Measurements from ENCODE around the gene TRIP10. TPM values are rescaled to one million over a fixed set of nuclear protein-coding genes. Genes with fewer than 3 reads are reported as not detected.
A peak's percentile ranks its signal among the peaks of the same experiment; 100 is the strongest.
"Not testable (repeated sequence)": the region's sequence is repeated elsewhere in the genome, so short reads cannot be mapped to it uniquely, and the experiment has no call there.

The TRIP10 gene
- total and polyA plus RNA-seq, 10 donors: 17.2 to 58.2 (median 34.1) TPM

DNA sequence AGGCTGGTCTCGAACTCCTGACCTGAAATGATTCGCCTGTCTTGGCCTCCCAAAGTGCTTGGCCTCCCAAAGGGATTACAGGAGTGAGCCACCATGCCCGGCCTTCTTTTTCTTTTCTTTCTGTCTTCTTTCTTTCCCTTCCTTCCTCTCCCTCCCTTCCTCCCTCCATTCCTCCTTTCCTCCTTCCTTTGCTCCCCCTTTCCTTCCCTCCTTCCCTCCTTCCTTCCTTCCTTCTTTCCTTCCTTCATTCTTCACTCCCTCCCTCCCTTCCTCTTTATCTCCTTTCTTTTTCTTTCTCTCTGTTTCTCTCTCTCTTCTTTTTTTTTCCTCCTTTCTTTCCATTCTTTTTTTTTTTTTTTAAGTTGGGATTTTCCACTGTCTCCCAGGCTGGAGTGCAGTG, 31.1 kb upstream of the TRIP10 start:
- 74 to 86% (median 78%) methylated on average over 3 of the region's 3 CpGs for WGBS, 5 donors
- Histone ChIP-seq H3K27me3 (replicated peaks in 1 of 7) (peaks cover 0 to 53% (median 19%) of the 10 kb centered on the region in 7 donors), H3K9me3 (no peaks in the 10 kb centered on the region), H3K36me3 (no peaks in the 10 kb centered on the region), H3K27ac (no peak overlapping the region), H3K4me1 (peaks cover 0 to 8% (median 3%) of the 10 kb centered on the region in 6 donors), H3K4me3 (no peak overlapping the region)
- intact Hi-C loops (cut with DNase I; ENCODE audit: low total_unique reads): no loop called here
- no peak for DNase-seq
- TF ChIP-seq, protein P1, sequence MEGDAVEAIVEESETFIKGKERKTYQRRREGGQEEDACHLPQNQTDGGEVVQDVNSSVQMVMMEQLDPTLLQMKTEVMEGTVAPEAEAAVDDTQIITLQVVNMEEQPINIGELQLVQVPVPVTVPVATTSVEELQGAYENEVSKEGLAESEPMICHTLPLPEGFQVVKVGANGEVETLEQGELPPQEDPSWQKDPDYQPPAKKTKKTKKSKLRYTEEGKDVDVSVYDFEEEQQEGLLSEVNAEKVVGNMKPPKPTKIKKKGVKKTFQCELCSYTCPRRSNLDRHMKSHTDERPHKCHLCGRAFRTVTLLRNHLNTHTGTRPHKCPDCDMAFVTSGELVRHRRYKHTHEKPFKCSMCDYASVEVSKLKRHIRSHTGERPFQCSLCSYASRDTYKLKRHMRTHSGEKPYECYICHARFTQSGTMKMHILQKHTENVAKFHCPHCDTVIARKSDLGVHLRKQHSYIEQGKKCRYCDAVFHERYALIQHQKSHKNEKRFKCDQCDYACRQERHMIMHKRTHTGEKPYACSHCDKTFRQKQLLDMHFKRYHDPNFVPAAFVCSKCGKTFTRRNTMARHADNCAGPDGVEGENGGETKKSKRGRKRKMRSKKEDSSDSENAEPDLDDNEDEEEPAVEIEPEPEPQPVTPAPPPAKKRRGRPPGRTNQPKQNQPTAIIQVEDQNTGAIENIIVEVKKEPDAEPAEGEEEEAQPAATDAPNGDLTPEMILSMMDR (IDR thresholded peaks at IDR 0.05 in 8 of 11, conservative IDR thresholded peaks at IDR 0.05 in 3 of 11): no peak
- TF ChIP-seq POLR2A (IDR thresholded peaks at IDR 0.05): no peak
- TF ChIP-seq POLR2AphosphoS5 (IDR thresholded peaks at IDR 0.05): no peak

DNA sequence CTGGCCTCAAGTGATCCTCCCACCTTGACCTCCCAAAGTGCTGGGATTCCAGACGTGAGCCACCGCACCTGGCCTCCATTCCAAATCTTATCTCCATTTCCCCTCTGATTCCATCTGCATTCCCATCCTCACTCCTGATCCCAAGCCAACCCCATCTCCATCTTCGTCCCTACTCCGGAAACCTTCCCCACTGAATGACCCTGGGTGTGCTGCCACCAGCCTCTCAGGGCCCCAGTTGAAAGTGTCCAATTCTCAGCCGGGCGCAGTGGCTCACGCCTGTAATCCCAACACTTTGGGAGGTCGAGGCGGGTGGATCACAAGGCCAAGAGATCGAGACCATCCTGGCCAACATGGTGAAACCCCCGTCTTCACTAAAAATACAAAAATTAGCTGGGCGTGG, 30.6 kb upstream of the TRIP10 start:
- DNase-seq: peak; percentile 7
- H3K4me3 ChIP-seq; intact Hi-C loops (cut with DNase I; ENCODE audit: low total_unique reads); H3K9me3 ChIP-seq; H3K36me3 ChIP-seq; H3K4me1 ChIP-seq; H3K27ac ChIP-seq: not testable (repeated sequence)
- 85 to 93% (median 89%) methylated on average over 12 of the region's 12 CpGs for WGBS, 5 donors
- peaks cover 0 to 53% (median 19%) of the 10 kb centered on the region in 7 donors for H3K27me3 ChIP-seq (replicated peaks in 1 of 7)

DNA sequence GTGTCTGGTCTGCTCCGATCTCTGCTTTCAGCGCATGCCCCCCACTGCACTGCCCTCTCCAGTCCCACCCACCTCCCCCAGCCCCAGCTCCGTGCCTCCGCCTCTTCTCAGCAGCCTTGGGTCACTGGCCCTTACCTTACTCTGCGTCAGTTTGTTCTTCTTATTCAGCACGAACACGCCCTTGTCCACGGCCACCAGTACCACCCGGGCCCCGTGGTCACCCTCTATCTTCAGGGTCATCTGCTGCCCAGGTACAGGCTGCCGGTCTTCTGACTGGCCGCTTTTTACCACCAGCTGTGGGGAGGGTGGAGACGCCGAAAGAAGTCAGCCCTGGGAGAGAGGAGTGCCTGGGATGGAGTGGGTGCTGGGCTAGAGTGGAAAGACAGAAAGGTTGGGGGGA, 29.9 kb upstream of the TRIP10 start:
- peak; percentile 43 for DNase-seq
- Histone ChIP-seq H3K36me3 (no peaks in the 10 kb centered on the region), H3K4me3 (no peak overlapping the region), H3K4me1 (peaks cover 0 to 8% (median 3%) of the 10 kb centered on the region in 6 donors), H3K9me3 (no peaks in the 10 kb centered on the region), H3K27me3 (replicated peaks in 1 of 7) (peaks cover 0 to 53% (median 19%) of the 10 kb centered on the region in 7 donors), H3K27ac (no peak overlapping the region)
- intact Hi-C loops (cut with DNase I; ENCODE audit: low total_unique reads): no loop called here
- 41 to 56% (median 54%) methylated on average over 14 of the region's 14 CpGs for WGBS, 5 donors
- TF ChIP-seq POLR2A (IDR thresholded peaks at IDR 0.05) (no peak), POLR2AphosphoS5 (IDR thresholded peaks at IDR 0.05) (no peak)
- TF ChIP-seq, protein P1 (IDR thresholded peaks at IDR 0.05 in 8 of 11, conservative IDR thresholded peaks at IDR 0.05 in 3 of 11): no peak

DNA sequence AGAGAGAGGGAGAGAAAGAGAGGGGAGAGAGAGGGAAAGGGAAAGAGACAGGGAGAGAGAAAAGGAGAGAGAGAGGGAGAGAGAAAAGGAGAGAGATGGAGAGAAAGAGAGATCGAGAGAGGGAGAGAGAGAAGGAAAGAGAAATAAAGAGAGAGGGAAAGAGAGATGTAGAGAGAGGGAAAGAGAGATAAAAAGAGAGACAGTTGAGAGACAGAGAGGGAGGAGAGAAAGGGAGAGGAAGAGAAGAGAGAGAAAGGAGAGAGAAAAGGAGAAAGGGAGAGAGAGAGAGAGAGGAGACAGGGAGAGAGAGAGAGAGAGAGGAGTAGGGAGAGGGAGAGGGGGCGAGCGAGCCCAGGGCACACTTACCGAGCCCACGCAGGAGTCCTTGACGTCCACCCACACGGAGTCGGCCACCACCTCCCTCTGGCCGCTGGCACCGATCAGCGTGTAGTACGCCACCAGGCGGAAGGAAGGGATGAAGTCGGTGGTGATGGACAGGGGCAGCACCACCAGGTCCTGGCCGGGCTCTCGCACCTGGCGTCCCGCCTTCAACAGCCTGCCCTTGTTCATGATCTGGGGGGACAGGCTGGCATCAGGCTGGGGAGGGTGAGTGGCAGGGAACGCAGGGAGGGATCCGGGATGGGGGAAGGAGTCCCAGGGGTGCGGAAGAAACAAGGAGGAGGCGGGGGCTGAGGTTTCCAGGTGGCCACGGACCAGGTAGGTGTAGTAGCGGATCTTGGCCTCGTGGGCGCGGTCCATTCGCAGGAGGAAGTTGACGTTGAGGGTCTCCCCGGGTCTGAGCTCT, 29.0 kb upstream of the TRIP10 start:
- 17 to 31% (median 22%) methylated on average over 28 to 30 of the region's 30 CpGs for WGBS, 5 donors
- H3K36me3 ChIP-seq: no peaks in the 10 kb centered on the region
- intact Hi-C loops (cut with DNase I; ENCODE audit: low total_unique reads): no loop called here
- H3K27ac ChIP-seq: no peak overlapping the region
- H3K4me3 ChIP-seq: peak overlapping the region in 1 of 8 donors; percentile 8
- H3K27me3 ChIP-seq (replicated peaks in 1 of 7): peaks cover 0 to 53% (median 19%) of the 10 kb centered on the region in 7 donors
- no peak for TF ChIP-seq POLR2A (IDR thresholded peaks at IDR 0.05)
- TF ChIP-seq, protein P1 (IDR thresholded peaks at IDR 0.05 in 8 of 11, conservative IDR thresholded peaks at IDR 0.05 in 3 of 11): peak in 2 of 11 experiments; percentile 8 to 27
- DNase-seq: peak; percentile 74
- H3K9me3 ChIP-seq: no peaks in the 10 kb centered on the region
- H3K4me1 ChIP-seq: peaks cover 0 to 8% (median 3%) of the 10 kb centered on the region in 6 donors

Measured in spleen (tissue), 11 donors.